ENCODE data around the gene OR56B4. TPM values are rescaled to one million over a fixed set of nuclear protein-coding genes. Genes with fewer than 3 reads are reported as not detected.

Gene OR56B4
- total RNA-seq, 2 experiments from 2014 or later: not detected

DNA sequence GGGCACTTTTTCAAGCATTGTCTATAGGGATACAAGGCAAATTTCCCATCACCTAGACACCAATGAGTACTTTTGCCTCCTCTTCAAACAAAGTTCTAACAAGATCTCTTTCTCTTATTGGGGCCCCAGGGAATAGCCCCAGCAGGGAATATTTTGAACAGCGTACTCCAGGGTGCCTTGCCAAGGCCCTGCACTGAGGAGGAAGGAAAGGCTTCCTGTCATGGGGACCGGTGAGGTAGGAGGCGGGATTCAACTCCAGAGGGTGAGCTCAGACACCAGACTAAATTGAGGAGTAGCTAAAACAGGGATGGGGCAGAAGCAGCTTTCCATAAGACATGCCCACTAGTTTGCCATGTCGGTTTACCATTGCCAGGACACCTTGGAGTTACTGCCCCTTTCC lies 28.0 kb upstream of the OR56B4 start:
- H3K79me2 ChIP-seq (ENCODE audit: insufficient read depth, low read depth, low read length): no peaks in the 10 kb centered on the region
- H3K27ac ChIP-seq (ENCODE audit: low read depth, low read length, poor library complexity, severe bottlenecking): no peak overlapping the region
- H3K9me3 ChIP-seq (ENCODE audit: low read length): no peaks in the 10 kb centered on the region
- ChIA-PET CTCF (ENCODE audit: unreplicated experiment) (no interaction called here), POLR2A (interaction anchor here (1.0 kb wide), 1 partner anchor 18 kb away, joined by 3 read pairs; no protein-coding TSS in a partner anchor)
- no TSS peak for BruUV-seq (replicated peaks)
- H3K4me2 ChIP-seq (ENCODE audit: low read length): no peak overlapping the region
- no peak overlapping the region for H3K4me3 ChIP-seq (ENCODE audit: low read depth, low read length, poor library complexity, severe bottlenecking)
- no peaks in the 10 kb centered on the region for H3K4me1 ChIP-seq (ENCODE audit: insufficient read depth, low read length, poor library complexity, severe bottlenecking)
- H2AFZ ChIP-seq (ENCODE audit: low read length): no peak overlapping the region
- H3K36me3 ChIP-seq (ENCODE audit: insufficient read depth, low read length): no peaks in the 10 kb centered on the region
- H4K20me1 ChIP-seq (ENCODE audit: insufficient read depth, low read length): no peaks in the 10 kb centered on the region
- DNase-seq (ENCODE audit: low spot score): no peak
- no peaks in the 10 kb centered on the region for H3K9me2 ChIP-seq (ENCODE audit: insufficient read depth, low read length)
- intact Hi-C loops (cut with micrococcal nuclease; ENCODE audit: unreplicated experiment): no loop called here
- TF ChIP-seq, protein P1, sequence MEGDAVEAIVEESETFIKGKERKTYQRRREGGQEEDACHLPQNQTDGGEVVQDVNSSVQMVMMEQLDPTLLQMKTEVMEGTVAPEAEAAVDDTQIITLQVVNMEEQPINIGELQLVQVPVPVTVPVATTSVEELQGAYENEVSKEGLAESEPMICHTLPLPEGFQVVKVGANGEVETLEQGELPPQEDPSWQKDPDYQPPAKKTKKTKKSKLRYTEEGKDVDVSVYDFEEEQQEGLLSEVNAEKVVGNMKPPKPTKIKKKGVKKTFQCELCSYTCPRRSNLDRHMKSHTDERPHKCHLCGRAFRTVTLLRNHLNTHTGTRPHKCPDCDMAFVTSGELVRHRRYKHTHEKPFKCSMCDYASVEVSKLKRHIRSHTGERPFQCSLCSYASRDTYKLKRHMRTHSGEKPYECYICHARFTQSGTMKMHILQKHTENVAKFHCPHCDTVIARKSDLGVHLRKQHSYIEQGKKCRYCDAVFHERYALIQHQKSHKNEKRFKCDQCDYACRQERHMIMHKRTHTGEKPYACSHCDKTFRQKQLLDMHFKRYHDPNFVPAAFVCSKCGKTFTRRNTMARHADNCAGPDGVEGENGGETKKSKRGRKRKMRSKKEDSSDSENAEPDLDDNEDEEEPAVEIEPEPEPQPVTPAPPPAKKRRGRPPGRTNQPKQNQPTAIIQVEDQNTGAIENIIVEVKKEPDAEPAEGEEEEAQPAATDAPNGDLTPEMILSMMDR (conservative IDR thresholded peaks at IDR 0.05; ENCODE audit: low read length): no peak
- no peak for TF ChIP-seq EZH2phosphoT487 (IDR thresholded peaks at IDR 0.05; ENCODE audit: borderline replicate concordance, low read depth, low read length)

DNA sequence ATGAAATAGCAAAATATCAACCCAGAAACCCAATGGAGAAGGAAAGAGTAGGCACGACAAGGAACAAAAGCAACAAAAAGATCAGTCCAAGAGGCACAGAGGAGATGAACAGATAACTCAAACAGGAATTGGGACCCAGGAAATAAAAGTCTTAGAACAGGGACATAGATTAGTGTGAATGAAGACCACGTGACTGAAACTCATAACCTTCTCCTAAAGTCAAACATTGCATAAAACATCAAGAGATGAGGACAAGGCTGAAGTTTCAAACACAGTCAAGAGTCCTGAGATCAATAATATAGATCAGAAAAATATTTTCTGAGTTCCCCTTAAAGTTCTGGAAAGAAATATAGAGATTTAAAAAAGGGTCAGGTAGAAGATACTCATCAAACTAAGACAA lies 24.4 kb upstream of the OR56B4 start:
- TF ChIP-seq EZH2phosphoT487 (IDR thresholded peaks at IDR 0.05; ENCODE audit: borderline replicate concordance, low read depth, low read length): no peak
- TF ChIP-seq, protein P1 (conservative IDR thresholded peaks at IDR 0.05; ENCODE audit: low read length): no peak
- intact Hi-C loops (cut with micrococcal nuclease; ENCODE audit: unreplicated experiment): no loop called here
- Histone ChIP-seq H3K4me2 (ENCODE audit: low read length) (no peak overlapping the region), H3K36me3 (ENCODE audit: insufficient read depth, low read length) (no peaks in the 10 kb centered on the region), H3K79me2 (ENCODE audit: insufficient read depth, low read depth, low read length) (no peaks in the 10 kb centered on the region), H3K9me2 (ENCODE audit: insufficient read depth, low read length) (no peaks in the 10 kb centered on the region), H3K4me3 (ENCODE audit: low read depth, low read length, poor library complexity, severe bottlenecking) (no peak overlapping the region), H3K9me3 (ENCODE audit: low read length) (no peaks in the 10 kb centered on the region), H3K27ac (ENCODE audit: low read depth, low read length, poor library complexity, severe bottlenecking) (no peak overlapping the region), H3K4me1 (ENCODE audit: insufficient read depth, low read length, poor library complexity, severe bottlenecking) (no peaks in the 10 kb centered on the region), H2AFZ (ENCODE audit: low read length) (no peak overlapping the region), H4K20me1 (ENCODE audit: insufficient read depth, low read length) (no peaks in the 10 kb centered on the region)
- no TSS peak for BruUV-seq (replicated peaks)
- no peak for DNase-seq (ENCODE audit: low spot score)
- ChIA-PET CTCF (ENCODE audit: unreplicated experiment) (no interaction called here), POLR2A (interaction anchor here (0.6 kb wide), 1 partner anchor 77 kb away, joined by 3 read pairs; no protein-coding TSS in a partner anchor)

DNA sequence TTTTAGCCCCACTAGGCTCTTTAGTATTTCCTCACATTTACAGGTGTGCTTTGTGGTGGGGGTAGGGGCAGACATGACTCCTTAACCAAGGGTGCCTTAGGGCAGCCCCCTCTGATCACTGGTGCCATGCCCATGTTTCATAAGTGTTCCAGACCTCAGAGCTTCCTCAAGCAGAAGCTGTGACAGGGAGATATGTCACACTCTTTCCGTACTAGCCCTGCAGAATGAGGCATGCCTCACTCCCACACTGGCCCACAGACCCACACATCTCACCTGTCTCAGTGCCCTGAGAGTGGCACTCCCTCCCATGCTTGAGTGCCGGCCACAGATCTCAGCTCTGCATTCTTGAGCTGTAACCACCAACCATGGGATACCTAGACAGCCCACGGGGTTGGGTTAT lies 22.9 kb upstream of the OR56B4 start:
- Histone ChIP-seq H3K4me2 (ENCODE audit: low read length) (no peak overlapping the region), H3K79me2 (ENCODE audit: insufficient read depth, low read depth, low read length) (no peaks in the 10 kb centered on the region), H3K9me2 (ENCODE audit: insufficient read depth, low read length) (no peaks in the 10 kb centered on the region), H3K4me3 (ENCODE audit: low read depth, low read length, poor library complexity, severe bottlenecking) (no peak overlapping the region), H3K27ac (ENCODE audit: low read depth, low read length, poor library complexity, severe bottlenecking) (no peak overlapping the region), H3K4me1 (ENCODE audit: insufficient read depth, low read length, poor library complexity, severe bottlenecking) (no peaks in the 10 kb centered on the region), H3K36me3 (ENCODE audit: insufficient read depth, low read length) (no peaks in the 10 kb centered on the region), H4K20me1 (ENCODE audit: insufficient read depth, low read length) (no peaks in the 10 kb centered on the region), H2AFZ (ENCODE audit: low read length) (no peak overlapping the region), H3K9me3 (ENCODE audit: low read length) (no peaks in the 10 kb centered on the region)
- intact Hi-C loops (cut with micrococcal nuclease; ENCODE audit: unreplicated experiment): no loop called here
- TF ChIP-seq EZH2phosphoT487 (IDR thresholded peaks at IDR 0.05; ENCODE audit: borderline replicate concordance, low read depth, low read length): no peak
- TF ChIP-seq, protein P1 (conservative IDR thresholded peaks at IDR 0.05; ENCODE audit: low read length): no peak
- POLR2A ChIA-PET: interaction anchor here (0.6 to 1.6 kb wide), 4 partner anchors 29 to 690 kb away, joined by 3 to 4 read pairs (median 3); no protein-coding TSS in a partner anchor
- no peak for DNase-seq (ENCODE audit: low spot score)
- CTCF ChIA-PET (ENCODE audit: unreplicated experiment): interaction anchor here (0.9 to 1.3 kb wide), 2 partner anchors 11 to 234 kb away, joined by 3 read pairs; no protein-coding TSS in a partner anchor
- no TSS peak for BruUV-seq (replicated peaks)

Measured in OCI-LY7 (cell line).